GM21786 (cell line): ENCODE measurements around the gene MGMT.

ENCODE experiments used
- ATAC-seq: cut with Tn5 transposase; IDR thresholded peaks from one replicate; pipeline ENCODE4 v1.9.1; 2021; ENCODE audit not compliant: unreplicated experiment

Gene MGMT

DNA sequence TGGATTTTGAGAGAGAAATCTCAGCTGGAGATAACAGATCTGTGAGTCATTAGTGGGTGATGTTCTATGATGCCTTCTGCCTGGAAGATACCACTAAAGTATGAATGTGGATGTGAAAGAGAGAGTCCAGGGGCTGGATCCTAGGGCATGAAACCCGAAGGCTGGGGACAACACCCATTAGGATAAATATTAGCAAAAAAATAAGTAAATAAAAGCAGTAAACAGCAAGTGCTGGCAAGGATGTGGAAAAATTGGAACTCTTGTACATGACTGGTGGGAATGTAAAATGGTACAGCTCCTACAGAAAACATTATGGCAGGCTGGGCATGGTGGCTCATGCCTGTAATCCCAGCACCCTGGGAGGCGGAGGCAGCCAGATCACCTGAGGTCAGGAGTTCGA lies 16.6 kb upstream of the MGMT start:
- no peak for ATAC-seq

DNA sequence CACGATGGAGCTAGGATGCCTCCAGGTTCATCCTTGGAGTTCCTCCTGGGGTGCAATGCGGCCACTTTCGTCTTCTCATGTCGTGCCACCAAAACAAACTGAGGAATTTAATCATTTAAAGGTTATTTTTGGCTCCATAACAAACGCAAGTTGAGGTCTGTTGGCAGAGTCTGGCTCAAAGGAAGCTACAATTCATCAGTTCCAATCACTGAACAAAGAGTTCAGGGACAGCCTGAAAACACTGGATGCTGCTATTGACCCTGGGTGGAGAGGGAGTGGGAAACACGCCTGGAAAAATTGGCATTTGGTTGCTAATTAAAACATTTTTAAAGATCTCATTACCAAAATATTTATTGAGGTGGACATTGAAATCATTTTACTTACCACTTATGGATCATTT lies 11.4 kb upstream of the MGMT start:
- ATAC-seq: no peak

DNA sequence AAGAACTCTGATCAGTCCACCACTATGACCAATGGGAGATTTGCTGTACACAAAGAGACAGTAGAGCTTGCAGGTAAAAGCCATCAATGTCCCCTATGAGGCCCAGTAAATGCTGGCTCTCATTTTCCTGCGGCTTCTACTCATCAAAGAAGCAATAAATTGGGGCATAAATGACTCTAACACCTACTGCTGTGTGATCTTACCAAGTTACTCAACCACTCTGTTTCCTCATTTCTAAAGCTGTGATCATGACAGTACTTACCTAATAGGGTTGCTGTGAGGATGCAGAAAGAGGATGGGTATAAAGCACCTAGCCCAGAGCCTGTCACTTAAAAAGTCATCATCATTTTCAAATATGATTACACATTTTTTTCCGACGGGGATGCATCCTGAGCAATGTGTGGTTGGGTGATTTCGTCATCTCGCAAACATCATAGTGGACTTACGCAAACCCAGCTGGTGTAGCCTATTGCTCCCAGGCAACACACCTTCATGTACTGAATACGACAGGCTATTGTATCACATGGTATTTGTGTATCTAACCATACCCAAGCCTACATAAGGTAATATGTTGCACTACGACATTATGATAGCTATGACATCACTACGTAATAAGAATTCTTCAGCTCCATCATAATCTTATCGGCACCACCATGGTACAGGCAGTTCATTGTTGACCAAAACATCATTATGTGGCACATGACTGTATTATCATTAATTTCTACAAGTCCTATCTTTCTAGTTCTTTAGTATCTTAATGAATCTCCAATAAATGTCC lies 7.1 kb upstream of the MGMT start:
- ATAC-seq: no peak

DNA sequence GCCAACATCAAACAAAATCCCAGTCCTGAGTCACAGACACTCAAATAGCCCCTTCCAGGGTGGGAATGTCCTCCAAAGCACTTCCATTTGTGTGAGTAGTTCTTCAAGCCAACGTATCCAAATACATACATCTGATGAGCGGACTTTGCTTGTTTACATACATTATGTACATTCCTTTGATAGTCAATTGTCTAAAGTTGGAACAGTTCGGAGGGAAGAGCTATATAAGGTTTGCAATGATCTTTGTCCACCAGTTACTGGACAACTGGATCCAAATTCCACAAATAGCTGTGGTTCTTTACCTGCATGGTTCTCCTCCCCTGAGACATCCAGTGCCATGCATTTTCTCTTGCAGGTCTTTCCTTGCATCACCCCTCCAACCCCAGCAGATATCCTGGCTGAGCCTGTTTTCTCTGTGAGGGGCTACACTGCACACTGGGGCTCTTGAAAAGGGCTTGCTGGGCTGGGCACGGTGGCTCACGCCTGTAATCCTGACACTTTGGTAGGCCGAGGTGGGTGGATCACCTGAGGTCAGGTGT lies 4.7 kb upstream of the MGMT start:
- ATAC-seq: no peak

DNA sequence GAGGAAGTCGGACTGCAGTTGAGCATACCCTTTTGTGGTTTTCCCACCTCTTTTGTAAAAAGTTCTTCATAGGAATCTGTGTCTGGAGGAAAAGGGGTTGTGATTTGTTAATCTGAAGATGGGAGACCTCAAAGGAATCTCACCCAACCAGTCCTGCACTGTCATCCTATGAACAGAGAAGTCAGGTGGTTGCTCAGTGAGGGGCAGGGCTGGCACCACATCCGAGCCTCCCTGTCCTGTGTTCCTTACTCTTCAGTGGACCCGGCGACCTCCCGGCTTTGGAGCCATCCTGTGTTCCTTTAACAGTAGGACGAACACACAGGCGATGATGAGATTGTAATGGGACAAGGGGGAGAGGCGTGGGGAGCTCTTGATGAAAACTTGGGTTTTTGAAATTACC lies 2.8 kb upstream of the MGMT start:
- ATAC-seq: no peak

DNA sequence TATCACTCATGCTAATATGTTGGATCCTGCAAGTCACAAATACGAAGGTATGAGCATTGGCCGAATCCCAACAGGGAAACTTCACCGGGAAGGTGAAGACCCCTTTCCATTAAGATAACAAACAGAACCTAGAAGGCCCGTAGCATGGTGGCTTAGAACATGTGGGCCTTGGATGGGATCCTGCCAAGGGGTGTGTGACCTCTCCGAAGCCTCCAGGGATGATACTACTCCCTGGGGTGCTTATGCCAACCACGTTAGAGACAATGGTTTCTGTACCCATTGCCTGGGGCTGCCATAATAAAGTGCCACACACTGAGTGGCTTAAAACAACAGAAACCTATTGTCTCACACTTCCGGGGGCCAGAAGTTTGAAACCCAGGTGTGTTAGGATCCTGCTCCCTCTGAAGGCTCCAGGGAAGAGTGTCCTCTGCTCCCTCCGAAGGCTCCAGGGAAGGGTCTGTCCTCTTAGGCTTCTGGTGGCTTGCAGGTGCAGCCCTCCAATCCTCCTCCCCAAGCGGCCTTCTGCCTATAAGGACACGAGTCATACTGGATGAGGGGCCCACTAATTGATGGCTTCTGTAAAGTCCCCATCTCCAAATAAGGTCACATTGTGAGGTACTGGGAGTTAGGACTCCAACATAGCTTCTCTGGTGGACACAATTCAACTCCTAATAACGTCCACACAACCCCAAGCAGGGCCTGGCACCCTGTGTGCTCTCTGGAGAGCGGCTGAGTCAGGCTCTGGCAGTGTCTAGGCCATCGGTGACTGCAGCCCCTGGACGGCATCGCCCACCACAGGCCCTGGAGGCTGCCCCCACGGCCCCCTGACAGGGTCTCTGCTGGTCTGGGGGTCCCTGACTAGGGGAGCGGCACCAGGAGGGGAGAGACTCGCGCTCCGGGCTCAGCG lies 992 bp upstream of the MGMT start:
- ATAC-seq: no peak

GRCh38 chr10:129467359-129468064 lies 471 bp downstream of the MGMT start:
- ATAC-seq: peak; percentile 19

DNA sequence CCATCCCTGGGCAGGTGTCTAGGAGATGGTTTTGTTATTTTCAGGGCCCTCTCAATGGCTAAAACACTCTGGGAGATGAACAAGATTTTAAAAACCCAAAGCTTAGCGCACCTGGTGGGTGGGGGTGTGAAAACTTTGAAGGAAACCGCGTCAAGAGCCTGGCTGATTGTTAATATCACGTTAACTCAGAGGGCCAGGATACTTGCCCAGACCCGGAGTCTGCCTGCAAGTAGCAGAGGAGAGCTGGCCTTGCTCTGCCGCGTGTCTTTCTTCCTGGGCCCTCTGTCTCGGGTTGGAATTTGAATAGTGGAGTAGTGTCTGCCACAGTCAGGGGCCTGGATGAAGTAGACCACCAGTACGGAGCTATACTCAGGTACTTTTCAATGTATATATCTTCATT lies 1.1 kb downstream of the MGMT start:
- no peak for ATAC-seq

DNA sequence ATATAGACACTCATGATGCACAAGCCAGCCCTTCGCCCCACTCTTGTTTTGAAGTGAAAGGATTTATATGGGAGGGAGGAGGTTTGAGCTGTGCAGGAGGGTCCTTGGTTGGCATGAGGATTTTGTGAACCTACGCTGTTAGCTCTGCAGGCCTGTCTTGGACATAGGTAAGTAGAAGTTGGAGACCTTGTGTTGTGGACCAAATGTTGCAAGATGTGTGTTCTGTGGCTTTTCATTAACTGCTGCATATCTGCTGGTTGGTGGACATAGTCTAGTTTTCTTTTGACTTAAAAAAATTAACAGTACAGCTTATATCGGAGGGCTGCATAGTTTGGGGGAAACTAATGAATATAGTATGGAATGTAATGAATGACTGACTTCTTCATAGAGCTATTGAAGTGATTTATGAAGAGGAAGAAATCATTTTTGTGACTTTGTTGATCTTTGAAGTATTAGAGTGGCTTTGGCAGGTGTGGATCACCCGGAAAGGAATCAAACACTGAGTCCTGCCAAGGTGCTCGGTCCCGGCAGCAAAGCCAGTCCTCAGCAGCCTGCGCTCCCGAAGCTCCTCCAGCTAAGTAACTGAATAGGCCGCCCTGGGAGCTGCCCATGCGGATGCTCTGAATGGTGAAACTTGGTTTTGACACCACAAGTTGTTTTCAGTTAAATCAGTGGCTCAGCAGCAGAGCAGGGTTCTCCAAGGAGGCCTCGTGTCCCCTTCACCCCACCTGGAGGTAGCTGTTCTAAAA lies 3.2 kb downstream of the MGMT start:
- no peak for ATAC-seq

- no peak for ATAC-seq
Measured at GRCh38 chr10:129471447-129472175, 4.6 kb downstream of the MGMT start.

DNA sequence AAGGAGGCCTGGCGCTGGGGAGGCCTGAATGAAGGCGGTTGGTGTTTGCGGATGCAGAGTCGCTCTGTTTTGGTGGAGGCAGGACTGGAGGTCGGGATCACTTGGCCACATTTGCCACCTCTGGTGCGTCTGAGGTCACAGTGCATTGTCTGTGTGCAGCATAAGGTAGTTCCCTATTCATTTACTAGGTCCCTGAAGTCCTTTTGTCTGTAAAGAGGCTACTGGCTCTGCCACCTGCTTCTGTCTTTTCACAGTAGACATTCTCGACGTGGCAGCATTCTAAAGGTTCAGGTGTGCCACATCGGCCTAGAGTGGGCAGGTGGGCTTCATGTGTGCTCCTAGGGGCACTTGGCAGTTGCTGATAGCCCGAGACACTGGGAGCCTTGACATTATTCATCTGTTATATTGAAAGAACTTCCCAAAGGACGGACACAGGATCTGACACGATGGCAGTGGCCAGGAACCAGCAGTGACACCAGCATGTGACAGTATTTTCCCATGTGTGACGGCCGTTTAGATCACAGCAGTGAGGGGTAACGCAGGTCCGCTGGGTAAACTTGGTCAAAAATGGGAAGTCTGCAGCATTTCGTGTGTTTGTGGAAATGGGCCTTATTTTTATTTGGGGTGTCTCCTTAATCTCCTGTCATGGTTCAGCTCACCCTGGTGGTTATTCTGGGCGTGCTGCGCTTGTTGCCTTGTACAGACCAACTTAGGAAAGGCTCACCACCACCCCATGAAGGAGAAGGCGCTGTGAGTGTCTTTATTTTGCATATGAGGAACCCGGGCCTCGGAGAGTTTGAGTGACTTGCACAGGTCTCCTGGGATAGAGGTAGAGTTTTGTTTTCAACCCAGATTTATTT lies 5.9 kb downstream of the MGMT start:
- ATAC-seq: peak; percentile 60

GRCh38 chr10:129474642-129475041 lies 7.6 kb downstream of the MGMT start:
- no peak for ATAC-seq

DNA sequence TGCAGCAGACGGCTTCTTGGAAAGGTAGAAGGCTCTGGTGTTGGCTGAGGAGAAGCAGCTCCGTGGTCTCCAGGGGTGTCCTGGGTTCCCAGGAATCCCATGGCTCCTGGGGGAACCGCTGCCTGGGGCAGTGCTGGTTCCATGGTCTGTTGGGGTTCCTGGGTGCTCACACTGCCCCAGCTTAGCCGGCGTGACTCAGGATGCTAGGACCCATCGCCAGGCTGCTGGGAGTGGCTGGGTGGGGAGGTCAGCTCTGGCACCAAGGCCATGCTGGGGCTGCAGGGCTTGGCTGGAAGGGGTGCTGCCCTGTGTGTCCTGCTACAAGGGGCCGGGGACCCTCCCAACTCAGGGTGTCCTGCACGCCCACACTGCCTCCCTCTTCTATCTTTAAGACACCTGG lies 9.4 kb downstream of the MGMT start:
- no peak for ATAC-seq

DNA sequence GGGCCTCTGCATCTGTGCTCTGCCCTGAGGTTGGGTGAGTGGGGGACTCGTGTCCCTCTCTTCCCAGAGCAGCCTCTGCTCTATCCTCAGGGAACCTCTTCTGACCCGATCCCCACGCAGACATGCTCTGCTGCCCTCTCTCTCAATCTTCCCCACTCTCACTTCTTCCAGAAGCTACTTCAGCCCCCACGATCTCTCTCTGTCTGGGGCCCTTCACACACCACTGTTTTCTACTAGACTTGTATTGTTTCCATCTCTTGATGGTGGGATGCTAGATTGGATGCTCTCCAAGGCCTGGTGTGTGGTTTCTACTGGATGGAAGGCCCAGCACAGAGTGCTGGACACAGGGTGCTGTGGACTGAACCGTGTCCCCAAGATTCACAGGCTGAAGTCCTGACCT lies 10.0 kb downstream of the MGMT start:
- ATAC-seq: no peak

GRCh38 chr10:129481641-129482040 lies 14.6 kb downstream of the MGMT start:
- ATAC-seq: no peak

DNA sequence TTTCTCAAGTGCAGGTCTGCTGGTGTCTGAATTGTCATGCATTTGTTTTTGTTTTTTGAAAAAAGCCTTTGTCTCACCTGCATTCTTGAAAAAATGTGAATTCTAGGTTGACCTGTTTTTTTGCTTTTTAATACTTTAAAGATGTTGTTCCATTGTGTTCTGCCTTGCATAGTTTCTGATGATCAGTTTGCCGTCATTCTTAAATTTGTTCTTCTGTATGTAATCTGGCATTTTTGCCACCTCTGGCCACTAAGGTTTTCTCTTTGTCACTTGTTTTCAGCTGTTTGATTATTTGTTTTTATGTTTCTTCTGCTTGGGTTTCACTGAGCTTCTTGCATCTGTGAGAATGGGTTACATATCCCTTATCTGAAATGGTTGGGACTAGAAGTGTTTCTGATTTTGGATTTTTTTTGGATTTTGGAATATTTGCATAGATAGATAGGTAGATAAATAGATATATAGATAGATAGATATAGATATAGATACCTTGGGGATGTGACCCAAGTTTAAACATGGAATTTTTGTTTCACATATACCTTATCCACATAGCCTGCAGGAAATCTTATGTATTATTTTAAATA lies 16.5 kb downstream of the MGMT start:
- no peak for ATAC-seq

DNA sequence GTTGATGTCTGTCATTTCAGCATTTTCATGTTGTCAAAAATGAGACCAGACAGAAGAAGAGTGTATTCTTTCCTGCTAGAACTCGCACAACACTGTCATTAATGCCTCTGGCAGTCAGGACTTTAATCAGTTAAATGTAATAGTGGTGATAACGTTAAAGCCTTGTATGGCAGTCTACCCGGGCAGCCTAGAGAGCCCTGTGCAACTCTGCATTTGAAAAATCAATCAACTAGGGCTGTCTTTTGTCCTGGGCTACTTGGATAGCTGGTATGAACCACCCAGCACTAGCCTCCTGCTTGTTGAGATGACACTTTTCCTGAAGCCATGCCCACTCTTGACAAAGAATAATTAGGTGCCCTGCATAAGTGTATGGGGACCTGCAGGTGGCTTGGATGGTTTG lies 19.8 kb downstream of the MGMT start:
- ATAC-seq: no peak

DNA sequence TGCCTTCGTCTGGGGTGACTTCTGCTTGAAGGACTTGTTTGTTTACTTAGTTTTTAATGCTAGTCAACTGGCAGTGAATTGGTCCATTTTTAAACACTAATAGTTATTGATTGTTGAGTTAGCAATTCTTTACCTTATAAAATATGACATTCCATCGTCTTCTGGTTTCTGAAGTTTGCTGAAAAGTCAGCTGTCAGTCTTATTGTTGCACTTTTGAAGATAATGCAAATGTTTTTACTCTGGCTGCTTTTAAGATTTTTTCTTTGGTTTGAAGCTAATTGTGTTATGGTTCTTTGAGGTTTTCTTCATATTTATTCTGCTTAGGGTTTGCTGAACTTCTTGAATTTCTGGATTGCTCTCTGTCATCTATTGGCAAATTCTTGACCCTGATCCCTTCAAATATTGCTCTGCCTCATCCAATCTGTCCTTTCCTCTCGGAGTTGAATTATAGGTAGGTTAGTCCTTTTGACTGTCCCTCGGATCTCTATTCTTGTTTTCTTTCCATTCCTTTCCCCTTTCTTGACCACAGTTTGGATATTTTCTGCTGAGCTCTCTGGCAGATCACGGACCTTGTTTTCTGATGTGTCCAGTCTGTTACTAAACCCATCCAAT lies 24.2 kb downstream of the MGMT start:
- ATAC-seq: no peak
